RWPE1 (cell line): ENCODE measurements around the gene GPR183.

ENCODE experiments used
- CTCF ChIA-PET: fragments of 350-600 bp; sonication (Branson Sonifier 250); formaldehyde crosslinking; extraction: SDS; loops from one replicate; lab custom pipeline; 2021; lab: Yijun Ruan, JAX
- POLR2A ChIA-PET: fragments of 400-600 bp; formaldehyde crosslinking; extraction: SDS; loops from one replicate; lab custom pipeline; 2020; ENCODE audit warnings: antibody characterized with exemption; ENCODE audit not compliant: low non-redundant PET; lab: Yijun Ruan, JAX
- DNase-seq: peaks from one replicate; pipeline ENCODE4 v3.0.0; 2012; ENCODE audit warnings: low spot score
- H3K27ac ChIP-seq: fragments of 450-650 bp; 2 replicates; pipeline ENCODE4 v1.5.1; 2017
- TF ChIP-seq, protein P1 (sequence below): fragments of 450-650 bp; conservative IDR thresholded peaks from 2 replicates; pipeline ENCODE4 v1.5.1; 2017; ENCODE audit warnings: low read depth, mild to moderate bottlenecking

The GPR183 gene

GRCh38 chr13:99310382-99311031 is 3.3 kb upstream of the GPR183 start:
- ChIA-PET CTCF (no interaction called here), POLR2A (no interaction called here)
- H3K27ac ChIP-seq, result no peak overlapping the region
- TF ChIP-seq, protein P1, sequence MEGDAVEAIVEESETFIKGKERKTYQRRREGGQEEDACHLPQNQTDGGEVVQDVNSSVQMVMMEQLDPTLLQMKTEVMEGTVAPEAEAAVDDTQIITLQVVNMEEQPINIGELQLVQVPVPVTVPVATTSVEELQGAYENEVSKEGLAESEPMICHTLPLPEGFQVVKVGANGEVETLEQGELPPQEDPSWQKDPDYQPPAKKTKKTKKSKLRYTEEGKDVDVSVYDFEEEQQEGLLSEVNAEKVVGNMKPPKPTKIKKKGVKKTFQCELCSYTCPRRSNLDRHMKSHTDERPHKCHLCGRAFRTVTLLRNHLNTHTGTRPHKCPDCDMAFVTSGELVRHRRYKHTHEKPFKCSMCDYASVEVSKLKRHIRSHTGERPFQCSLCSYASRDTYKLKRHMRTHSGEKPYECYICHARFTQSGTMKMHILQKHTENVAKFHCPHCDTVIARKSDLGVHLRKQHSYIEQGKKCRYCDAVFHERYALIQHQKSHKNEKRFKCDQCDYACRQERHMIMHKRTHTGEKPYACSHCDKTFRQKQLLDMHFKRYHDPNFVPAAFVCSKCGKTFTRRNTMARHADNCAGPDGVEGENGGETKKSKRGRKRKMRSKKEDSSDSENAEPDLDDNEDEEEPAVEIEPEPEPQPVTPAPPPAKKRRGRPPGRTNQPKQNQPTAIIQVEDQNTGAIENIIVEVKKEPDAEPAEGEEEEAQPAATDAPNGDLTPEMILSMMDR, result no peak
- DNase-seq, result no peak

DNA sequence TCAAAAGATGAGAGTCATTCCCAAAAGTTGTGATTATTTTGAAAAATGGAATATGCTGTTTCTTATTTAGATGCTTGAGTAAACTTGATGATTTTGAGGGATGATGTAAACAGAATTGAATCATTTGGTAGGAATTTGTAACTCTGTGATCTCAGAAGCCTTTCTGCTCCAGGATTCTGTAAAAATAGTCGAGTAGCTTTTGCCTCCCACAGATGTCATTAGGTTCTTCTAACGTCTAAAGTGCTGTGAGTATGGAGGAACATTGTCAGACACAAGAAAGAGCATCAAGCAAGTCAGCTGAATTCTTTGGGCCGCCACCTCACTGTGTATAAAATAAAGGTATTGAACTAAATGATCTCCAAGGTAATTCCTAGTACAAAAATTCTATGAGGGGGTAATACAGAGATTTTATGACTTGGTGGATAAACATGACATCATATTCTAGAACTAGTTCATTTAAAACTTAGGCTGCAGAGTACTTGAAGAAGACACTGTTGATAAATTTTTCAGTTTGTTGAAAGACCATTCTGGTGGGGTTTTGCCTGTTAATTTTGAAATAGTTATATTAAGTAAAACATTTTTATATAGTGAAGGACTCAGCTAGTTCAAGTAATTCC is 1.4 kb upstream of the GPR183 start:
- TF ChIP-seq, protein P1, result no peak
- POLR2A ChIA-PET, result no interaction called here
- DNase-seq, result no peak
- CTCF ChIA-PET, result interaction anchor here (0.6 to 0.7 kb wide), 2 partner anchors 9 to 205 kb away, joined by 3 to 4 read pairs; no protein-coding TSS in a partner anchor
- no peak overlapping the region for H3K27ac ChIP-seq

DNA sequence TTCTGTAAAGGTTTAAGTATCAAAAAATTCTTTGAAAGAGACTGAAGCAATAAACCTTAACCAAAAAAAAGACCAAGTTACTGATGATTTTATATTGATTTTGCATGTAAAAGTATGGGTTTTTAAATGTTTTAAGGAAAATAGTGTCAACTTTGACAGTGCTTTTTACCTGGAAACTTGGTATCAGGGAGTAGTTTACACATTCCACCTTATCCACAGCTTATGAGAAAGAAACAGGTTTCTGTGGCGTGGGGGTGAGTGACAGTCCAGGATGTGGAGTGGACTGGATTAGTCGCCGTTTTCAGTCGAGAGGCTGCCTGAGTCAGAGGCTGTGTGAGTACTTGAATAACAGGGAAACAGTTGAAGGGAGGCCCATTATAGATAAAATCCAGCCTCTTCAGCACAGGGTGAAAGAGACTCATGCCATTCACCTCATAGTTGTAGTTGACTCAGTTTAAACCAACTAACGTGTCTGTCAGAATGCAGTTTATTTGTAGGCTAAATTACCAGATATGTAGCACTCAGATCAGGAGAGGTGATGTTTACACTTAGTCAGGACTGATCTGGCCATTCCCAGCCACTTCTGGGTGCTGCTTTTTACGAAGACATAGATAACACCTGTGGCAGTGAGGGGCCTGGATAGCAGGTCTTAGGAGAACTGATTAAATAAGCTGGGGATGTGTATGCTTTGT is 595 bp upstream of the GPR183 start:
- ChIA-PET POLR2A (no interaction called here), CTCF (interaction anchor here (0.6 kb wide), 1 partner anchor 8 kb away, joined by 4 read pairs; no protein-coding TSS in a partner anchor)
- no peak overlapping the region for H3K27ac ChIP-seq
- TF ChIP-seq, protein P1, result no peak
- DNase-seq, result peak; percentile 21

GRCh38 chr13:99305566-99305965 is 1.6 kb downstream of the GPR183 start:
- H3K27ac ChIP-seq, result no peak overlapping the region
- ChIA-PET POLR2A (no interaction called here), CTCF (no interaction called here)
- no peak for DNase-seq
- TF ChIP-seq, protein P1, result no peak

DNA sequence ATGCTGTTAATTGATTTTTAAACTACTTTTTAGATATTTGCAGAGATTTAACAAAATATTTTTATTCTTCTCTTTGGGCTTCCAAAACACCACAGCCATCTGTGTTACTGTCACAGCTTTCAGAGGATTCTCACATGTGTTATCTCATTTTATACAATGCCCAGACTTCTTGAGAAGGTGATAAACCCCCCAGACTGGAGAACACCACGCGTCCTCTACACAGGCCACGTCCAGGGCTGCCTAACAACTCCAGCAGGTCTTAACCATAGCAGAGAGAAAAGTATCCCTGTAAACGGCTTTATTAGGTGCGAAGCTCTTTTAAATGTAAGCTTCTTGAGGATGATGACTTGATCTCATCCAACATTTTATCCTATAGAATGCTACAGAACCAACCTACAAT is 2.0 kb downstream of the GPR183 start:
- ChIA-PET POLR2A (no interaction called here), CTCF (no interaction called here)
- H3K27ac ChIP-seq, result no peak overlapping the region
- TF ChIP-seq, protein P1, result no peak
- DNase-seq, result no peak

- TF ChIP-seq, protein P1, result no peak
- DNase-seq, result no peak
- H3K27ac ChIP-seq, result no peak overlapping the region
- ChIA-PET CTCF (no interaction called here), POLR2A (no interaction called here)
Measured at GRCh38 chr13:99304541-99304940, 2.7 kb downstream of the GPR183 start.
